Stimulated activated CD4-positive, alpha-beta T cell treated with anti-CD3 and anti-CD28 coated beads, Interleukin-4, amount 100 ng/mL, for 4 hours (primary cell): Measurements from ENCODE around the gene FREM2.

ENCODE experiments used
- DNase-seq, 2 experiments: peaks; one replicate each; pipeline ENCODE4 v3.0.0-alpha.2; 2020

The FREM2 gene

DNA sequence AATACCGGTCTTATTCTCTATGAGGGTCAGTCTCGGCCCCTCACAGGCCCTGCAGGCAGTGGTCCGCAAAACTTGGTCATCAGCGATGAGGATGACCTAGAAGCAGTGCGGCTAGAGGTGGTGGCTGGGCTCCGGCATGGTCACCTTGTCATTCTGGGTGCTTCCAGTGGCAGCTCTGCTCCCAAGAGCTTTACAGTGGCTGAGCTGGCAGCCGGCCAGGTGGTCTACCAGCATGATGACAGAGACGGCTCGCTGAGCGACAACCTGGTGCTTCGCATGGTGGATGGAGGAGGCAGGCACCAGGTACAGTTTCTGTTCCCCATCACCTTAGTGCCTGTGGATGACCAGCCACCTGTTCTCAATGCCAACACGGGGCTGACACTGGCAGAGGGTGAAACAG, 1.8 kb downstream of the FREM2 start:
- no peak for DNase-seq

GRCh38 chr13:38690231-38690630, 3.4 kb downstream of the FREM2 start:
- no peak for DNase-seq

DNA sequence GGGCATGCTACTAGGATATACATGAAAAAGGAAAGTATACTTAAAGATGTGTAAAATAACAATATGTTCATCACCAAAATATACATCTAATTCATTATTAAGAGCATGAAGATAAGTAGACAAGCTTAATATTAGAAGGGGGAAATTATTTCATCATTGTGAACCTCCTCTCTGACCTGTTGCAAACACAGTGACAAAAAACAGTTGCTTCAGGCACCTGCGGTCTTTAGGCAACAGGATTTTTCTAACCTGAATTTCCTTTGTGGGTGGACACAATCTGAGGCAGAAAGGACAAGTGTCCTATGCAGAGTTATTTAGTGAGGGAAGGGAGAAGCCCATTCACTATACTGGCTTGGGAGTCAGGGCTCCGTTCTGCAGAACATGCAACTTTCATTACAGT, 6.3 kb downstream of the FREM2 start:
- DNase-seq: no peak

GRCh38 chr13:38693641-38694040, 6.8 kb downstream of the FREM2 start:
- DNase-seq: no peak

GRCh38 chr13:38697197-38697596, 10.3 kb downstream of the FREM2 start:
- DNase-seq: no peak

GRCh38 chr13:38697628-38698333, 10.9 kb downstream of the FREM2 start:
- no peak for DNase-seq

GRCh38 chr13:38700051-38700450, 13.2 kb downstream of the FREM2 start:
- DNase-seq: no peak

- DNase-seq: no peak
Measured at GRCh38 chr13:38702669-38703068, 15.8 kb downstream of the FREM2 start.

DNA sequence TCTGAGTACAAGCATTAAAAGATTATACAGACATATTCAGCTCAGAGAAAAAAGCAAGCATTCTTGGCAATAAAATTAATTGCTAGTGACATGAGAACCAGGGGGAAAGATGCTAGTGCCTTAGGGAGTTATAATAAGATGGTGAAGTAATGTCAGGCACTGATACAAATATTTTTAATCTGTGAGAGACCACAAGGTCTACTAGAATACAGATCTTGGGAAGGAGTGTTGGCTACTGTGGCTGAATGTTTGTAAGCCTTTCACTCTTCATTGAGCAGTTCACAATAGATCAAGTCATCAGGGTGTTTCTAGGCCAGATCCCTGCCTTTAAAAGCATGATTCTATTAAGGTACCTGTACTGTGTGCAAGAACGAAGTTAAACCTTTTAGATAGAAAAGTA, 16.4 kb downstream of the FREM2 start:
- DNase-seq: no peak

GRCh38 chr13:38705365-38705764, 18.5 kb downstream of the FREM2 start:
- DNase-seq: no peak

GRCh38 chr13:38707460-38707859, 20.6 kb downstream of the FREM2 start:
- no peak for DNase-seq

DNA sequence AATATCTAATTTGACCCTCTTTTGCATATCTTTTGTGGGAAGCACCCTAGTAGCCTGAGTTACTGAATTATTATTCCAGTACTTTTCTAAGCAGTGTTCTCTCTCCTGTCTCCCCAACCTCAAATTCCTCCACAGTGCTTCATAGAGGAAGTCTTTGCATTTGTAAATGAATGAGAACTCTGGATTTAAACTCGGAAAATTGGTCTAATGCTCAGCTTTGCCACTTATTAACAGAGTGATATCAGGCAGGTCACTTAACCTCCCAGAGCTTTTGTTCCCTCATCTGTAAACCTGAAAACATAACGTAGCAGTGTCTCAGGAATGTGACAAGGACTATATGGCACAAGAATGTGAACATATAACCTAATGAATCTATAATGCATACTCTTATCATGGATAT, 26.2 kb downstream of the FREM2 start:
- DNase-seq: no peak

DNA sequence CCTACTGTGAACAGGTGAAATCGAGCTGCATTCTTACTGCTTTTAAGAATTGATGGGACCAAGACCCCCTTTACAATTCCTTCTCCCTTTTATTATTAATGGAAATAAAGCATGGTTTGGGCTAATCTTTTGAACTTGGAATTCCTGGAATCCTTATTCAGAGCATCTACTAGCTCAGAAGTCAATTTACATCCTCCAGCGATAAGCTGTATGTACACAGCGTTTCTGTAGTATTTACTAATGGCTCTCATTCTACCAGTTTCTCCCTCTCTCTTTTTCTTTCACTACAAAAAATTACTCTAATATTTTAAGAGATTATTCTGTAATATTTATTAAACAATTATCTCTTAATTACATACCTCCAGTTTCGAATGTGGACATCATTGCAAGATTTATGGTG, 31.5 kb downstream of the FREM2 start:
- no peak for DNase-seq

DNA sequence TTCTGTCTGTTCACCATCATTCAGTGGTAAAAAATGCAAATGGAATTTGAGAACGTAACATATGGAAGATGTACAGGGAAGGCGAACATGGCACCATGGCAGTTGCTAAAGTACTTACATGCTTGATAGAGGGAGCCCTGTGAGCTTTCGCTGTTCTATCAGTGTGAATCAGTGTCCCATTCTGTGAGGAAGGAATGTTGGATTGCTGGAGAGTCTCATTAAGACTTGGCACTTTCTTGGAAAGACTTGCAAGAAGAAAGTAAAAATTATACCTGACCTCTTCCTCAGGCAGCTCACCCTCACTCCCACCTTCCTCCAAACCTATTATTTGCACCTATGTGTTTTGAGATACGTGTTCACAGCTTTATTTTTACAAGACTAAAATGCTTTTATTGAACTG, 43.5 kb downstream of the FREM2 start:
- no peak for DNase-seq

DNA sequence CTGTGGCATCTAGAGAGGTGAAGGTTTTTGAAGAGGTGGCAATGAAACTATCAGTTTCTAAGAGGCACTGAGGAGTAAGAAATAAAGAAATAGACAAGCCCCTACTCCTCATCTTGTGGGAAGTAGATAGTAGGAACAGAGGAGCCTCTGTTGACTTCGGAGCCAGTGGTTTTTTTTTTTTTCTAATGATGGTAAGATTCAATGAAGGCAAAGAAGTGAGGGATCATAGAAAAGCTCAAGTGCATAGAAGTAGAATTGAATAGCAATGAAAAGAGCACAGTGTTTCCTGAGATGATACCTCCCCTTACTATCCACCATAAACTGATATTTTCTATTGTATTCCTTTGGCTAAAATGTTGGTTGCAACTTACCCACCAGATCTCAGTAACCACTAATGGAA, 46.3 kb downstream of the FREM2 start:
- DNase-seq: no peak

GRCh38 chr13:38735665-38736440, 49.0 kb downstream of the FREM2 start:
- no peak for DNase-seq

GRCh38 chr13:38743466-38743865, 56.6 kb downstream of the FREM2 start:
- DNase-seq: no peak

DNA sequence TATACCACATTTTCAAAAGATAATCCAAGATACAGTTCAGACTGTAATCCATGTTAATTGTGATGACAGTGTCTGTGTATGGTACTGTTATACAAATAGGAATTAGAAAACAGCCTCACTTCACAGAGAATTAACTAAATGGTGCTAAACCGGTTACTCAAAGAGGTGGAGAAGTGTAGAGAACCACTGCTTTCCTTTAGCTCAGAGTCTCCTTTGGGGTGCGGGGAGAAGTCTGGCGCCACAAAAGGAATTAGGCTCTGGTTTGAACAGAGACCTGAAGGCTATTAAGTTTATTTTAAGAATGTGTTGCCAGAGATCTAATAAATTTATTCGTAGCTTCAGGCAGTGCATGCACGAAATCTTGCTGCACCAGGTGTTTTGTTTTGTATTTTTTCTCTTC, 65.8 kb downstream of the FREM2 start:
- no peak for DNase-seq

DNA sequence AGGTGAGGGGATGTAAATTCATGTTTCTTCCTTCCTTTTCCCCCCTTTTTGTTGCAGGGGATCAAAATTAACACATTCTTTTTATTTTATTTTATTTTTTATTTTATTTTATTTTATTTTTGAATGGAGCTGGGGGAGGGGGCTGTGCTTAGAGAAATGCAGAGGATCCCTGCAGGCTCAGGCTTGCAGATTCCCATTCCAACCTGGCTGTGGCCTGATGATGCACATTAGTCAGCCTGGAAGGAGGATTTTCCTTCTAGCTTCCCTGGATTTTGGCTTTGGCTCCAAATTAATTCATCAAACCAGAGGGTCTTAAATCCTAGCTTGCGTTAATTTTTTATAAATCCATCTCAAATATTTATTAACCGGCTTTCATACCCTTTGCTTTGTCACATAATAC, 67.0 kb downstream of the FREM2 start:
- DNase-seq: no peak

- DNase-seq: no peak
Measured at GRCh38 chr13:38755793-38756192, 68.9 kb downstream of the FREM2 start.

GRCh38 chr13:38758277-38758676, 71.4 kb downstream of the FREM2 start:
- no peak for DNase-seq

- no peak for DNase-seq
Measured at GRCh38 chr13:38759390-38759789, 72.5 kb downstream of the FREM2 start.

DNA sequence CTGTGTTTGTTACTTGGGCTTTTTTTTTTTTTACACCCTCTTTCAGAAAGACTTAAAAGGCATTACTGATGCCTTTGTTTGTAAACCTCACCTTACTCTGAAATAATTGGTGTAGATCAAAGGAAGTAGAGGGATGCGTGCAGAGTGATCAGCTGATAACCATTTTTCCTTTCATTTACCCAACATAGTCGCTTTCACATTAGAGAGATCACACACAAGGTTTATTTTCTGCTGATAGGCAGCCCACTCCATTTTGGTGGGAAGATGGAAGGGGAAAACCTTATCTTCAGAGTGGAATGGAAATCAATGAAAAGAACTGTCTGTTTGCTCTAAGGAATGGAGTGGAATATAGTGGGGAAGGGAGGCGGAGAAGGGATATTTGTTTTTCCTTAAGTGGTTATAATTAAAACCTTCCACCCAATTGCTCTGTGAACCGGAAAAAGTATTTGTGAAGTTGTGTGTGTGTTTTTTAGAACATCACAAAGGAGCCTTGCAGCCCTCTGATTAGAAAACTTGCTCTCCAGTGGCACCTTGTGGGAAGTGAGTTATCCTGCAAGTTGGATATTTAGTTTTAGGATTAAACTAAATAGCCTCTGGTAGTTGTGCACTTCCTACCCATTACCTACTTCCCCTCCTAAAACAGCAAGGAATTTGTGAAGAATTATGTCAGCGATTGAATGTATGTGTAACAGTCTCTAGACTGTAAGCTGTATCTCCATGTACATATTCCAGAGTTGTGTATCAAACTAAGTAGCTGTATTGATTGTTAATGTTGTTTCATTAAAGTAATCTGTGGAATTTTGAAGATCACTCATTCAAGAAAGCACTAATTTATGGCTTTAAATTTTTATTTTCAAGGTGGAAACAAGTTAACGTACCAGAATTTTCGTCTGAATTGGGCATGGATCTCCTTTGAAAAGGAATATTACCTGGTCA, 76.8 kb downstream of the FREM2 start:
- DNase-seq: no peak

- DNase-seq: no peak
Measured at GRCh38 chr13:38766799-38767198, 79.9 kb downstream of the FREM2 start.
